ENCODE data around the gene ATG101. TPM values are rescaled to one million over a fixed set of nuclear protein-coding genes. Genes with fewer than 3 reads are reported as not detected.

The ATG101 gene
- total RNA-seq, 2 experiments from 2014 or later = 20.6 to 20.9 TPM

- no peak for TF ChIP-seq CTCF (IDR thresholded peaks at IDR 0.05)
- Mint-ChIP-seq H3K27ac (no peak overlapping the region), H3K9me3 (no peaks in the 10 kb centered on the region), H3K4me3 (no peak overlapping the region), H3K36me3 (ENCODE audit: low read depth) (no peaks in the 10 kb centered on the region), H3K27me3 (no peaks in the 10 kb centered on the region), H3K4me1 (ENCODE audit: low read depth) (no peaks in the 10 kb centered on the region)
- Histone ChIP-seq H3K9me3 (ENCODE audit: control insufficient read depth in 1 of 2, insufficient read depth in 1 of 2, low read length in 2 of 2) (no peaks in the 10 kb centered on the region), H3K4me1 (ENCODE audit: insufficient read depth, low read length) (no peaks in the 10 kb centered on the region), H3K4me3 (ENCODE audit: low read length) (no peak overlapping the region), H3K27me3 (ENCODE audit: control insufficient read depth in 1 of 2, insufficient read depth in 2 of 2, low read length in 2 of 2) (no peaks in the 10 kb centered on the region), H3K27ac (ENCODE audit: low read depth in 1 of 2, low read length in 2 of 2) (no peak overlapping the region), H3K36me3 (ENCODE audit: insufficient read depth, low read length) (peaks cover 10% of the 10 kb centered on the region)
- ATAC-seq (ENCODE audit: poor library complexity) (no peak), DNase-seq (no peak)
- CTCF ChIA-PET = interaction anchor here (2.5 kb wide), 1 partner anchor 37 kb away, joined by 11 read pairs; no protein-coding TSS in a partner anchor
- POLR2A ChIA-PET = interaction anchor here (2.2 kb wide), 1 partner anchor 11 kb away, joined by 6 read pairs; the partner anchor contains the start of gene NR4A1
- intact Hi-C loops (cut with DNase I, micrococcal nuclease) = no loop called here
Measured at GRCh38 chr12:52062167-52063081, 7.4 kb upstream of the ATG101 start.

DNA sequence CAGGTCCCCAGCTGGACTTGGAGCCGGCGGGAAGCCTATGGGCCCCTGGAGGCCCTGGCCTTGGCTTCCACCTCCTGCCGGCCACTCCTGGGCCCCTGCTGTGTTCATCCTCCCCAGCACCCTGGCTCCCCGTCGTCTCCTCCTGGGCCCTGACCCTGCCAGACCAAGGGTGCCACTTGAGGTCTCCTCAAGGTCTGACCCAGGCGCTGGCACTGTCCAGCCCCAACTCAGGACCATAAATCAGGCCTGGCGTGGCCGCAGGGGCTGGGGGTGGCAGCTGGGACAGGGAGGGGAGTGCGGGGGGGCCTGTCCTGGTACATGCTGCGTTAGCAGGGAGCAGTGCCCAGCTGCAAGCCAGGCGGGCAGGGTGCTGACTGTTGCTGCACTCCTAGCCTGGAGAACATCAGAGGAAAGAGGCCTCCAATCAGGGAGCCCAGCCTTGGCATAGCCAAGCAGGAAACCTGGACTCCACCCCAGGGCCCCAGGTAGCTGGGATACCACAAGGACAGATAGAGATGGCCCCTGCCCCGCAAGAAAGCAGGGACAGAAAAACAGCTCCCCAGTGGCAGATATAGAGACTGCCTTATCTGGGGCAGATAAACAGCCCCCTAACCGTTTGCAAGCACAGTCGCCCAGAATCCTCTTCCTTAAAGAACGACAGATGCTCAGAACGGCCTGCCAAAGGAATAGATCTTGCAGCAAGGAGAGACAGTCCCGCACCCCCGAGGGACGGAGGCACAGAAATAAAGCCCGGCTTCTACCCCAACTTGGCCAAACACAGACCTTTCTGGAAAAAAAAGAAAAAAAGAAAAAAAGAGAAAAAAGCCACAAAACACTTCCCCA, 6.5 kb upstream of the ATG101 start:
- POLR2A ChIA-PET = interaction anchor here (2.2 kb wide), 1 partner anchor 12 kb away, joined by 6 read pairs; the partner anchor contains the start of gene NR4A1

More for the DNA sequence above, 6.5 kb upstream of the ATG101 start:
- Mint-ChIP-seq H3K4me3 (no peak overlapping the region), H3K36me3 (ENCODE audit: low read depth) (no peaks in the 10 kb centered on the region), H3K27me3 (no peaks in the 10 kb centered on the region), H3K4me1 (ENCODE audit: low read depth) (no peaks in the 10 kb centered on the region), H3K27ac (no peak overlapping the region), H3K9me3 (no peaks in the 10 kb centered on the region)
- Histone ChIP-seq H3K4me1 (ENCODE audit: insufficient read depth, low read length) (no peaks in the 10 kb centered on the region), H3K27me3 (ENCODE audit: control insufficient read depth in 1 of 2, insufficient read depth in 2 of 2, low read length in 2 of 2) (no peaks in the 10 kb centered on the region), H3K4me3 (ENCODE audit: low read length) (no peak overlapping the region), H3K9me3 (ENCODE audit: control insufficient read depth in 1 of 2, insufficient read depth in 1 of 2, low read length in 2 of 2) (no peaks in the 10 kb centered on the region), H3K36me3 (ENCODE audit: insufficient read depth, low read length) (peaks cover 7% of the 10 kb centered on the region), H3K27ac (ENCODE audit: low read depth in 1 of 2, low read length in 2 of 2) (no peak overlapping the region)
- intact Hi-C loops (cut with DNase I, micrococcal nuclease) = no loop called here
- CTCF ChIA-PET = interaction anchor here (2.5 kb wide), 1 partner anchor 38 kb away, joined by 11 read pairs; no protein-coding TSS in a partner anchor
- ATAC-seq (ENCODE audit: poor library complexity) (no peak), DNase-seq (no peak)
- TF ChIP-seq CTCF (IDR thresholded peaks at IDR 0.05) = no peak

Data from CD4-positive, alpha-beta T cell (primary cell).